Medulla oblongata (tissue), 1 donor: ENCODE measurements around the gene KRTAP12-4.
"Not testable (repeated sequence)": the region's sequence is repeated elsewhere in the genome, so short reads cannot be mapped to it uniquely, and the experiment has no call there.

Experiments used
- DNase-seq: peaks from one replicate; pipeline ENCODE4 v3.0.0-alpha.2; 2015; ENCODE audit errors: extremely low spot score

The KRTAP12-4 gene, protein sequence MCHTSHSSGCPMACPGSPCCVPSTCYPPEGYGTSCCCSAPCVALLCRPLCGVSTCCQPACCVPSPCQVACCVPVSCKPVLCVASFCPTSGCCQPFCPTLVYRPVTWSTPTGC

DNA sequence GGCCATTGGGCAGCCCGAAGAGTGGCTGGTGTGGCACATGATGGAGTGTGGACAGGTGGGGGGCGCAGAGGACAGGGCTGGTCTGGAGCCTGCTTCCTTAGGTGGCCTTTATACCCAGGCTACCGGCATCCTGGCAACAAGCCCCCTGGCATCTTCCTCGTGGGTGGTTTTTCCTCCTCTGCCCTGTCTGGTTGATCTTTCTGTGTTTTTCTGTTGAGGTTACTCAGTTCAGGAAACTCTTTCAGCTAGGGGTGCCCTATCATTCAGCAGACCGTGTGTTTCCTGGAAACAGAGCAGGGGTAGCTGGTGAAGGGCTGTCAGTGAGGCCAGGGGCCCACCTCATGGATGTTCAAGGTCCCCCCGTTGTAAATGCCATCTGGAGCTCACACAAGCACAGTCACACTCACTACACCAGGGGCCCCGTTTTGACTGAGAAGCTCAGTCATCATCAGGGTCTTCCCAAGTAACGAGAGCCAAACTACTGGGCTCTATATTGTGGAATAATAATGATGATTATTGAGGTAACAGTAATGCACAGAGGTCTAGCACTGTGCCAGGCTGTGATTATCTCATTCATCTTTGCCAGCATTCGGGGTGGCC is at the start of gene KRTAP12-4:
Gene KRTAP12-4 (minus strand): TSS at position 84 of the 600 bp plus-strand sequence. CDS start 45 bp downstream, at position 39.
- DNase-seq = no peak

DNA sequence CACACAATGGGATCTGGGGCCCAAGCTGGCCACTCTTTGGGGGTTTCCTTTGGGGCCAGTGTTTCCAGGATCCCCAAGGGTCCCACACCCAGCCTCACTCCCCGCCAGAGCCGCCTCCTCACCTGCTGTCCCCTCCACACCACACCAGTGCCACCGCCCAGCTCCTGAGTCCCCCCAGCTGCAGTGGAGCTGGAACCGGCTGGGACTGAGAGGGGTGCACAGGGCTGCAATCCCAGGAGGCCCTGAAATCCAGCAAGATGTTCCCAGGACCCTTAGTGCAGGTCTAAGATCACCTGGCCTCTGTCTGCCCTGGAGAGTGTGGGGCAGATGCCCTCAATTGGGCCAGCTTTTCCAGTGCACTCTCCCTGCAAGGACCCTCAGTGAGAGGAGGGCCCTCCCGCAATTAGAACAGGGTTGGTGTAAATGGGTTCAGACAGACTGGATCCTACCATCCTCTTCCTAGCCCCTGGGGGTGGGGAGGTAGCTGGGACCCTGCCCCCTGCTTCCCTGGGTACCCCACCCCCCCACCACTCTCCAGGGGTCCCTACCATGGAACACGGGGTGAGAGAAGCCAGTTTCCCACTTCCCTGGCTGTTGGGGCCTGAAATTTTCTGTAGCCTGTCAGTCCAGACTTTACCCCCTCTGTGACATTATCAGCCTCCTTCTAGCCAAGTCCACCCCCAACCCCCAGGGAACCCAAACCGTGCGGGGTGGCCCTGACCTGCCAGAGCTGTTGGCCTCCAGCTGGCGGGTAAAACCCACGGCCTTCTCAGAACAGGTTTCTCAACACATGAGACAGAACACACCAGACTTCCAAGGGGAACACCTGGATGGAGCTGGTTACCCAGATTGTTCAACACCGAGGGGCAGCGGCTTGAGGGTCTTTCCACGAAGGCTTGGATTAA is 49.5 kb upstream of the KRTAP12-4 start:
- DNase-seq = no peak

DNA sequence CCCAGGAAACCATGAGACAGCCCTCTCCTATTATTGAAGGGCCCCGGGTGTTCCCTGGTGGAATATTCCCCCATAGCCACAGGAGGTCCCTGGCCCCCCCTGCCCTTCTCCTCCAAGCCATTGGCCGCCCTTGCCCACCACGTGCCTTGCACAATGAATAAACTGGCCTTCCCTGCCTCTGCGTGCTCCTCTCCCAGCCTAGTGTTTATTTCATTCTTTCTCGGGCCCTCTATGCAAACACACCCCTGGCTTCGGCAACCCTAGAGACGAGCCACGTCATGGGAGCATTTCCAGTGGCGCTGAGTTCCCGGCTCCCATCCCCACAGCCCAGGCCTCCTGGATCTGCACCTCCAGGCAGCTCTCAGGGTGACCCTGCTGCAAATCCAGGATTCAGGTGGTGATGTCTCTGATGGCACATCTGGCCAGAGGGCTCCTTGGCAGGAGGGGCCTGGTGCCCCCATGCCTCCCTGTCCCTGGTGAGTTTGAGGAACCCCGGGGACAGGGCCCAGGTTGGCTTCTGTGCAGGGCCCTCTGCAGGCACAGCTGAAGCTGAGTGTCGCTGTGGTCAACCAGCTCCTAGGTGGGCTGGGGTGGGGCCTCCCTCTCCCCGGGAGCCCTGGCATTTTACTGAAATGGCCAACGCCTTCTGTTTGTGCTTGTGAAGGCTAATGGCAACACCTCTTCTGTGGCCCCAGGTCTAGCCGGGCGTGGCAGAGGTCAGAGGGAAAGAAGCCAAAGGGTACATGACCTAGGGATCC is 48.7 kb upstream of the KRTAP12-4 start:
- DNase-seq = no peak

DNA sequence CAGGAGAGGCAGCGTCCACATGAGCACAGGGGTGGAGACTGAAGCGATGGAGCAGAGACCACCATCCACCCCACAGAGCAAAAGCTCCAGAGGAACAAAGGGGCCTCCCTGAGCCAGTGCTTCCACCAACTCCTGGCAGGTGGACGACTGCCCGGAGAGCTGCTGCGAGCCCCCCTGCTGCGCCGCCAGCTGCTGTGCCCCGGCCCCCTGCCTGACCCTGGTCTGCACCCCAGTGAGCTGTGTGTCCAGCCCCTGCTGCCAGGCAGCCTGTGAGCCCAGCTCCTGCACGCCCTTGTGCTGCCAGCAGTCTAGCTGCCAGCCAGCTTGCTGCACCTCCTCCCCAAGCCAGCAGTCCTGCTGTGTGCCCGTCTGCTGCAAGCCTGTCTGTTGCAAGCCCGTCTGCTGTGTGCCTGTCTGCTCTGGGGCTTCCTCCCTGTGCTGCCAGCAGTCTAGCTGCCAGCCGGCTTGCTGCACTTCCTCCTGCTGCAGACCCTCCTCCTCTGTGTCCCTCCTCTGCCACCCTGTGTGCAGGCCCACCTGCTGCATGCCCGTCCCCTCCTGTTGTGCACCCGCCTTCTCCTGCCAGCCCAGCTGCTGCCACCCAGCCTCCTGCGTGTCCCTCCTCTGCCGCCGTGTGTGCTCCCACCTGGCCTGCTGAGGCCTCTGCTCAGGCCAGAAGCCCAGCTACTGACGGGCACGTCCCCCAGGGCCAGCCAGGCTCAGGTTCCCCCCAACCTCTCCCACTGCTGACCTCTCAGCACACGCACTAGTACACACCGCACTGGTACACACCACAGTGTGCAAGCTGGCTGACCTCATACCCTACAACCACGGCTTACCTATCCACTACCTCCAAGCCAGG is 47.9 kb upstream of the KRTAP12-4 start:
- DNase-seq = no peak

DNA sequence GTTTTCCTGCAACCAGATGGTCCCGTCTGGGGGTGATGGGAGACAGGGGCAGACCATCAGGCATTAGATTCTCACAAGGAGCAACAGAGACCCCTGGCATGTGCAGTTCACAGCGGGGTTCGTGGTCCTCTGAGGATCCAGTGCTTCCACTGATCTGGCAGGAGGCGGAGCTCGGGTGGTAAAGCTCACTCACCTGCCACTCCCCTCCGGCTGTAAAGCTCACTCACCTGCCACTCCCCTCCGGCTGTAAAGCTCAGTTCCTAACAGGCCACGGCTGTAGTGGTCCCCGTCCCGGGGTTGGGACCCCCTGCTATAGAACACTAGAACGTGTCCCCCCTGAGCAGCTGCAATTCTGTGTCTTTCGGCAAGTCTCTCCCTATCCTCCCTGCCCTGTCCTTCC is 47.1 kb upstream of the KRTAP12-4 start:
- no peak for DNase-seq

DNA sequence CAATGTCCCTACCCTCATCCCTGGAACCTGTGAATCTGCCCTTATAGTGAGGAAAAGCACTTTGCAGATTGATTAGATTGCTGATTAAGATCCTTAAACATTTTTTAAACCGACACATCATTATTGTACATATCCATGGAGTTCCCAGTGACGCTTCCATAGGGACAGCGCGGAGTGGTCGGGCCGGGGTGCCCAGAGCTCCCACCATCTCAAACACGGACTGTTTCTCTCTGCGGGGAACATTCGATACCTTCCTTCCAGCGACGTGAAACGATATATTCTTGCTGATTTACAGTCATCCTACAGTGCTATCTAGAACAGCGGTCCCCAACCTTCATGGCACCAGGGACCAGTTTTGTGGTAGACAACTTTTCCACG is 46.6 kb upstream of the KRTAP12-4 start:
- no peak for DNase-seq

DNA sequence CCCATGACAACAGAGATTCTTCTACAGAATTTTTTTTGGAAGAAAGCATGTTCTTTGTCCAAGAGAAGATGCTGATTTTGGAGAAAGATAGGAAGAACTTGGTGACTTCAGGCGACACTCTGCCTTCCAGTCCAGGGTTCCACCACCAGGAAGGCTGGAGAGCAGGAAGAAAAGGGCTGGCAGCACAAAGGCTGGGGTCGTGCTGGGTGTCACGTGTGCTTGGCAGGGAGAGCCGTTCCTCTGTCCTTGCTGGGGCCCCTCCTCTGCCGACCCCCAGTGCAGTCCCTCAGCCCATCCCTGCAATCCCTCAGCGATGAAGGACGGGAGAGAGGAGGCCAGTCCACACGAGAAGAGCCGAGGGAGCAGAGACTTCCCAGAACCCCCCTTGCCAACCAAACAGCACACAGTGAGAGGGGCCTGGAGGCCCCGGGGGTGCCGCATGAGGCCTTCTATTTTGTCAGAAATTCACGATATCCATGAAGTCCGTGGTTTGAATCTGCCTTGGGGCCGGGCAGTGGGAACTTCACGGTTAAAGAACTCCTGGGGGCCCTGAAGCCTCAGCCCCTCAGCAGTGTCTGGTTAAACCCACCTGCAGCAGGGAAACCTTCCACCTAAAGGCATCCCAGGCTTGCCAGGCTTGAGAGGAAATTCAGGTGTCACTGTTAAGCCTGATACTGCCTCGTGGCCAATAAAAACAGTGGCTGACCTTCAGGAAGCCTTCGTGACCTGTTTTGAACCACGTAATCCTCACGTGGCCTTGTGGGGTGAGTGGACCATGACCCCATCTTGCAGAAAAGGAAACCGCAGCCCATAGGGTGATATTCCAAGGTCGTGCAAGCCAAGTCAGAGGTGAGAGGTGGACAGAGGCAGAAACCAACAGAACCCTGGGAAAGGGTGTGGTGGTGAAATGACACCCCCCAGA is 45.9 kb upstream of the KRTAP12-4 start:
- no peak for DNase-seq

DNA sequence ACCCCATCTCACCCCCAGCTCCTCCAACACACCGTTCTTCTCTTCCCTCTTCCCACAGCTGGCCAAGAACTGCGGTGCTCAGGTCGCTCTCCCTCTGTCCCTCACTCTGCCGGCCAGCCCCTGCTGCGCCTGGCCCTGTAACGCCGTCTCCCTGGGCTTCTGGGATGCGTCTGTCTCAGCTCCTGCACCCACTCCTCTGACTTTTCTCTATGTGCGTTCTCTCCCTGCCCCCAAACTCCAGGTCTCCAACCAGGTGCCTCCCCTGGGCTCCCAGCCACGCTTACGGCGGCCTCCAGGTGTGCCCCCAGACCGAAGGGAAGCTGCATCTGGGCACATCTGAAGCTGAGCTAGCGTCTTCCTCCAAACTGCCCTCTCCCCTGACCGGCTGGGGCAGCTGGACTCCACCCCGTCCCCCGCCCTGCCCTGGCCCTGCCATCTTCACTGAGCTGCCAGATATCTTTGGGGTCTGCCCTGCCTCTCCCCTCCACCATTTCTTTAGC is 45.1 kb upstream of the KRTAP12-4 start:
- no peak for DNase-seq

DNA sequence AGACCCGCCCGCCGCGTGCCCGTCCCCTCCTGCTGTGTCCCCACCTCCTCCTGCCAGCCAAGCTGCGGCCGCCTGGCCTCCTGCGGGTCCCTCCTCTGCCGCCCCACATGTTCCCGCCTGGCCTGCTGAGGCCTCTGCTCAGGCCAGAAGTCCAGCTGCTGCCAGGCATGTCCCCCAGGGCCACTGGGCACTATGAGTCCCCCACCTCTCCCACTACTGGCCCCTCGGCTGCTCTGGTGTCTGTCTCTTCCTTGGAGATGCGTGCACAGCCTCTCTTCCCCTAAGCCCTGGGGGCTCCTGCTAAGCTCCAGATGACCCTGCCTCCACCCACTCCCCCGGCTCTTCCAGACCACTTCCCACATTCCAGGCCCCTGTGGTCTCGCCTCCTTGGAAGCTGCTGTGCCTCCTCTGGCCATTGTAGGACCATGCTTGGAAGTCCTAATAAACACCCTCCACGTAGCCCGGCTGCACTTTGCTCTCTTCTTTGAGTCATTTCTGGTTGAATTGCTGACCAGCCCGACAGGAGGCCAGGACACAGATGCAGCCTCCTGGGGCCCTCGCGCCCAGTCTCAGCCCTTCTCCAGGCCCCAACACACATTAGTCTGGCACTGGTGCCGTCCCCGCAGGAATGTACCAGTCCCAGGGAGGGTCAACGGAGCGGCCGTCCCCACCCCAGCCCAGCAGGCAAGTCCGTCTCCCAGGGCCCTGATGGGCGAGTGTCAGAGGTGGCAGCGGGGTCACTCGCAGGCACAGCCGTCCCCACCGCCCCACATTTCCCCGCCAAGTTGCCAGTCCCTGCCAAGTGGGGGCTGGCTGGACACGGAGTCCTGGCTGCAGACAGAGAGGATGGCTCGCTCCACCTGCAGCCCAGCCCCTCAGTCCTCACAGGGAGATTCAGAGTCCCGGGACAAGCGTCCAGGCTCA is 43.6 kb upstream of the KRTAP12-4 start:
- DNase-seq = no peak

DNA sequence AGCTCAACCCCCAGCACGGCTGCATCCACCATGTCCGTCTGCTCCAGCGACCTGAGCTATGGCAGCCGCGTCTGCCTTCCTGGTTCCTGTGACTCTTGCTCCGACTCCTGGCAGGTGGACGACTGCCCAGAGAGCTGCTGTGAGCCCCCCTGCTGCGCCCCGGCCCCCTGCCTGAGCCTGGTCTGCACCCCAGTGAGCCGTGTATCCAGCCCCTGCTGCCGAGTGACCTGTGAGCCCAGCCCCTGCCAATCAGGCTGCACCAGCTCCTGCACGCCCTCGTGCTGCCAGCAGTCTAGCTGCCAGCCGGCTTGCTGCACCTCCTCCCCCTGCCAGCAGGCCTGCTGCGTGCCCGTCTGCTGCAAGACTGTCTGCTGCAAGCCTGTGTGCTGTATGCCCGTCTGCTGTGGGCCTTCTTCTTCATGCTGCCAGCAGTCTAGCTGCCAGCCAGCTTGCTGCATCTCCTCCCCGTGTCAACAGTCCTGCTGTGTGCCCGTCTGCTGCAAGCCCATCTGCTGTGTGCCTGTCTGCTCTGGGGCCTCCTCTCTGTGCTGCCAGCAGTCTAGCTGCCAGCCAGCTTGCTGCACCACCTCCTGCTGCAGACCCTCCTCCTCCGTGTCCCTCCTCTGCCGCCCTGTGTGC is 42.8 kb upstream of the KRTAP12-4 start, which contains the start of gene KRTAP10-12:
Gene KRTAP10-12 (plus strand): TSS at position 1 of the 639 bp plus-strand sequence. CDS start 30 bp downstream, at position 31.
- not testable (repeated sequence) for DNase-seq

DNA sequence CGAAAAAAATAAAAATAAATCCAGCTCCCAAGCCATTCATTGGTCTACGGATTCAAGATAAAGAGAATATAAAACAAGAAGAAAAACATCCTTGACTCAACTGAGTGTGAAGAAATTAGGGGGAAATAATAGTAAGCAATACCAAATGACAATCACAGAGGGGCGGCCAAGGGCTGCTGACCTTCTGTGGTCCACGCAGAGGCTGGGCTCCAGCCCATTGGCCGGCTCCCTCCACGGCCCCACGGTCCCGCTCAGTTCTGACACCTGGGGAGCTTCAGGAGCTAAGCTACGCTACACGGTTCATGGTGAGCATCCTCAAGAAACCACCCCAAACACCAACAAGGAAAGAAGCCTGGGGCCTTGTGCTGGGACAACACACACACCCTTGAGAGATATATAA is 42.1 kb upstream of the KRTAP12-4 start:
- no peak for DNase-seq

DNA sequence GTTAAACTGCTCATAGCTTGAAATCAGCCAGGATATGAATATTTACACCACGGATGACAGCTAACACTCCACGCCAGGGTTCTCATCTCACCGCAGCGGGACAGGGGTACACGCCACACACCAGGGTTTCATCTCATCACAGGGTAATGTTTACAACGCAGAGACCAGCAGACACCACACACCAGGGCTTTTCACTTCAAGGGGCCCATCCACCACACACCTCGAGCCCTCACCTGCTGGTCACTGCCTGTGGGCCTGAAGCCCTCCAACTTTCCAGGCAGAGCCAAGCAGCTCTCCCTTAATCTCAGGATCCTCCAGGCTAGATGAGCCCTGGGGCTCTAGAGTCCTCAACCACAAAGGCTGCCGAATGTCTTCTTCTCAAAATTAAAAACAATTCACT is 41.2 kb upstream of the KRTAP12-4 start:
- no peak for DNase-seq

DNA sequence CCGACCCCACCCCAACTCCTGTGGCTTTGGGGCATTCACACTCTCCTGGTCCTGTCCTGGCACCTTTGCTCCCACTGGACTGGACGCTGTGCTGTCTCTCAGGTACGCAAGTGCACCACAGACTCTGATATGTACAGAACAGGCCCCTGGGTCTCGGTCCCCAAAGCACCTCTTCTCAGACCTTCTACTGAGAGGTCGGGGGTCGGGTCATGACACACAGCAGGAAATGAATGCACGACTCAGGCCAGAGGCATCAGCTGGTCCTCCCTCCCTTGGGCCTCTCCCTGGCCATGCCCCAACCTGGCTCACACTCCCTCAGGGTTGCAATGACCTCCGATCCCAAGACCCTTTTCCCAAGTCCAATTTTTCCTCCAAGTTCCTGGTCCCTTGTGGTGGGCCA is 40.7 kb upstream of the KRTAP12-4 start:
- no peak for DNase-seq

DNA sequence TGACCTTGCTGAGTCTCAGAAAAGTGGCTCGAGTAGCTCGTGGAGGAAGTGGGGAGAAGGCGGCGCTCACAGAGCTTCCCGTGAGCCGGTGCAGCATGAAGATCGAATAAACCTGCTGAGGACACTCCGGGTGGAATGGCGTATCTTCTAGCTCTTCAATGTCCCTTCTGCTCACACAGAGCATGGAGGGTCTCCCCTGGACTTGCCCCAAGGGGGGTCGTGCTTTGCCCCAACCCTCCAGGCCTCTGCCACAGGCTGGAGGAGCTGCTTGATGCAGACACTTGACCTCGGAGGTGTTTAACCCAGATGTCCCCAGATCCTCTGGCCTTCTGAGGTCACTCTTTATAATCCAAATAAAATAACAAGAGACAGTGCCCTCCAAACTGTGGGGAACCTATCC is 40.3 kb upstream of the KRTAP12-4 start:
- no peak for DNase-seq

DNA sequence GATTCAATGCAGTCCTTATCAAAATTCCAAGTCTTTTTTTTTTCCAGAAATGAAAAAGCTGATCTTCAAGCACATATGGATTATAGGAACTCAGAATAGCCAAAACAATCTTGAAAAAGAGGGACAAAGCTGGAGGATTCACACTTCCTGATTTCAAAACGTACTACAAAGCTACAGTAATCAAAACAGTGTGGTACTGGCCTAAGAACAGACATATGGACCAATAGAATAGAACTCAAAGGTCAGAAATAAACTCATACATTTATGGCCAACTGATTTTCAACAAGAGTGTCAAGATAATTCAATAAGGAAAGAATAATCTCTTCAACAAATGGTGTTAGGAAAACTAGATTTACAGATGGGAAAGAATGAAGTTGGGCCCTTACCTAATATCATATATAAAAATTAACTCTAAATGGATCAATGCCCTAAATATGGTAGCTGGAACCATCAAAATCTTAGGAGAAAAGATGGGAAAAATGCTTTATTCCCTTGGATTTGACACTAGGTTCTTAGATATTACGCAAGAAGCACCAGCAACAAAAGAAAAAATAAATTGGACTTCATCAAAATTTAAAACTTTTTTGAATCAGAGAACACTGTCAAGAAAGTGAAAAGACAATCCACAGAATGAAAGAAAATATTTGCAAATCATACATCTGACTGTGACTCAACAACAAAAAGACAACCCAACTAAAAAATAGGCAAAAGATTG is 38.5 kb upstream of the KRTAP12-4 start:
- no peak for DNase-seq

DNA sequence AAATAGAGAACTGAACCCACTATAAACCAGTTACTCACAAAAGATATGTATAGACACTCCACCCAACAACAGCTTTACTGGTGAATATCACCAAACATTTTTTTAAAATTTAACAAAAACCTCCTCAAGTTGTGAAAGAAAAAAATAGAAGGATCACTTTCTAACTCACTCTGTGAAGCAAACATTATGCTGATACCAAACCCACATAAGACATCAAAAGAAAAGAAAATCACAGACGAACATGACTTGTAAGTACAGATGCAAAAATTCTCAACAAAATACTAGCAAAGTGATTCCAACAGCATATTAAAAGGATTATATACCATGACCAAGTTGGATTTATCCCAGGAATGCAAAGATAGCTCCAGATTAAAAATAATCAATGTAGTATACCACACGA is 37.2 kb upstream of the KRTAP12-4 start:
- DNase-seq = no peak

DNA sequence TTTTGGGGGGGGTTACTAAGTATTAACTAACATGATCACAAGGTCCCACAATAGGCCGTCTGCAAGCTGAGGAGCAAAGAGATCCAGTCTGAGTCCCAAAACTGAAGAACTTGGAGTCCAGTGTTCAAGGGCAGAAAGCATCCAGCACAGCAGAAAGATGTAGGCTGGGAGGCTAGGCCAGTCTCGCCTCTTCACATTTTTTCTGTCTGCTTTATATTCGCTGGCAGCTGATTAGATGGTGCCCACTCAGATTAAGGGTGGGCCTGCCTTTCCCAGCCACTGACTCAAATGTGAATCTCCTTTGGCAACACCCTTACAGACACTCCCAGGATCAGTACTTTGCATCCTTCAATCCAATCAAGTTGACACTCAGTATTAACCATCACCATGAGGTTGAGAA is 35.3 kb upstream of the KRTAP12-4 start:
- not testable (repeated sequence) for DNase-seq

DNA sequence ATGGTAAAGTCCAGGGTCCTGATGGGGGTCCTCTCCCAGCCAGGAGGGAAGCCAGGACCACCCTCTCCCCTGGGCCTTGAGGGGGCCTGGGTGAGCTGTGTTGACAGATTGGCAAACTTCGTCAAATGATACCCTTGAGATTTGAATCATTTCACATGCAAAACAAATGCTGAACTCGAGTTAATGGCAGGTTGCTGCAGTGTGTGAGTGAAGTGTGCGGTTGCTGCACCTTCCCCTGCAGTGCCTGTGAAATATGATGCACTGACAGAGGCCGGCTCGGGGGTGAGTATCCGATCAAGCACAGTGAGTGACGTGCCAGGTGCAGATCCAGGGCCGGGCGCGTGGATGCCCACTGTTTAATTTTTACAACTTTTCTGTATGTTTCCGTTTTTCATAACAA is 33.2 kb upstream of the KRTAP12-4 start:
- DNase-seq = no peak
